Neural cell (in vitro differentiated cells): Measurements from ENCODE around the gene SLC12A7. TPM values are rescaled to one million over a fixed set of nuclear protein-coding genes. Genes with fewer than 3 reads are reported as not detected.
"Not testable (repeated sequence)": the region's sequence is repeated elsewhere in the genome, so short reads cannot be mapped to it uniquely, and the experiment has no call there.

Source experiments
- H2AFZ ChIP-seq: fragments of 200-600, 300-800 bp; sonication (generic), shearing (Covaris generic); 2 replicates; pipeline ENCODE4 v1.6.0; 2014; ENCODE audit warnings: low read depth, mild to moderate bottlenecking, antibody characterized with exemption, low read length, moderate library complexity
- H3F3A ChIP-seq: fragments of 200-600 bp; shearing (Covaris generic); 2 replicates; pipeline ENCODE4 v1.6.1; 2016; ENCODE audit warnings: mild to moderate bottlenecking, moderate library complexity, mixed read lengths, antibody characterized with exemption, low read length; ENCODE audit not compliant: insufficient read depth, poor library complexity, severe bottlenecking
- H3K27ac ChIP-seq: fragments of 200-600, 300-800 bp; sonication (generic), shearing (Covaris generic); 2 replicates; pipeline ENCODE4 v1.5.1; 2014; ENCODE audit warnings: mild to moderate bottlenecking, low read length, moderate library complexity
- H3K27me3 ChIP-seq: fragments of 300-800, 200-600 bp; sonication (generic), shearing (Covaris generic); 2 replicates; pipeline ENCODE4 v1.6.0; 2014; ENCODE audit warnings: mild to moderate bottlenecking, low read depth, low read length, moderate library complexity; ENCODE audit not compliant: insufficient read depth
- H3K36me3 ChIP-seq: fragments of 300-800, 200-600 bp; sonication (generic), shearing (Covaris generic); 2 replicates; pipeline ENCODE4 v1.5.1; 2014; ENCODE audit warnings: mild to moderate bottlenecking, antibody characterized with exemption, low read length, moderate library complexity; ENCODE audit not compliant: insufficient read depth
- H3K4me2 ChIP-seq: fragments of 300-800, 200-600 bp; sonication (generic), shearing (Covaris generic); 2 replicates; pipeline ENCODE4 v1.6.0; 2014; ENCODE audit warnings: mild to moderate bottlenecking, low read length
- H3K4me3 ChIP-seq: fragments of 300-800, 200-600 bp; sonication (generic), shearing (Covaris generic); 2 replicates; pipeline ENCODE4 v1.5.1; 2014; ENCODE audit warnings: mild to moderate bottlenecking, low read length, moderate library complexity
- H3K79me2 ChIP-seq: fragments of 200-600 bp; shearing (Covaris generic); replicated peaks from 2 replicates; pipeline ENCODE4 v1.6.0; 2014; ENCODE audit warnings: mild to moderate bottlenecking, low read length, moderate library complexity; ENCODE audit not compliant: insufficient read depth
- H3K9ac ChIP-seq: fragments of 300-800, 200-600 bp; sonication (generic), shearing (Covaris generic); 2 replicates; pipeline ENCODE4 v1.6.1; 2016; ENCODE audit warnings: mild to moderate bottlenecking, low read length, mixed read lengths
- H3K9me2 ChIP-seq: fragments of 200-600 bp; shearing (Covaris generic); 2 replicates; pipeline ENCODE4 v1.6.1; 2016; ENCODE audit warnings: mild to moderate bottlenecking, low read length, mixed read lengths; ENCODE audit not compliant: insufficient read depth
- H3K9me3 ChIP-seq: fragments of 200-600, 300-800 bp; sonication (generic), shearing (Covaris generic); 2 replicates; pipeline ENCODE4 v1.6.1; 2016; ENCODE audit warnings: mild to moderate bottlenecking, mixed run types, low read length, moderate library complexity, mixed read lengths
- H4K20me1 ChIP-seq: fragments of 200-600 bp; shearing (Covaris generic); 2 replicates; pipeline ENCODE4 v1.6.1; 2016; ENCODE audit warnings: mild to moderate bottlenecking, mixed run types; ENCODE audit not compliant: insufficient read depth
- CTCF ChIP-seq: fragments of 450-650 bp; IDR thresholded peaks from 2 replicates; pipeline ENCODE4 v1.5.1; 2014; ENCODE audit warnings: antibody characterized with exemption, mild to moderate bottlenecking, moderate library complexity; ENCODE audit not compliant: poor library complexity, severe bottlenecking
- EP300 ChIP-seq: fragments of 450-650 bp; conservative IDR thresholded peaks from 2 replicates; pipeline ENCODE4 v1.6.1; 2014; ENCODE audit warnings: antibody characterized with exemption, mild to moderate bottlenecking, moderate library complexity; ENCODE audit not compliant: poor library complexity, severe bottlenecking
- EZH2 ChIP-seq: fragments of 200-600, 300-800 bp; shearing (Covaris generic), sonication (generic); IDR thresholded peaks from 2 replicates; pipeline ENCODE4 v1.6.1; 2014; ENCODE audit warnings: antibody characterized with exemption, low read length, borderline replicate concordance, mild to moderate bottlenecking; ENCODE audit not compliant: insufficient read depth, poor library complexity, severe bottlenecking
- MXI1 ChIP-seq: fragments of 450-650 bp; conservative IDR thresholded peaks from 2 replicates; pipeline ENCODE4 v1.6.1; 2014; ENCODE audit warnings: antibody characterized with exemption, mild to moderate bottlenecking; ENCODE audit not compliant: poor library complexity, severe bottlenecking
- POLR2AphosphoS5 ChIP-seq: IDR thresholded peaks from 2 replicates; pipeline ENCODE4 v1.6.1; 2012
- REST ChIP-seq: IDR thresholded peaks from 2 replicates; pipeline ENCODE4 v1.6.1; 2012; ENCODE audit warnings: borderline replicate concordance
- SMC3 ChIP-seq: fragments of 450-650 bp; conservative IDR thresholded peaks from 2 replicates; pipeline ENCODE4 v1.6.1; 2014; ENCODE audit warnings: antibody characterized with exemption, mild to moderate bottlenecking, moderate library complexity; ENCODE audit not compliant: poor library complexity
- TAF1 ChIP-seq: IDR thresholded peaks from 2 replicates; pipeline ENCODE4 v1.6.1; 2012; ENCODE audit warnings: low read depth
- polyA plus RNA-seq: library from polyadenylated mRNA; depleted of rRNA; stranded (reverse); fragments of >200 nt; gene quantifications from 2 replicates; pipeline ENCODE4 v1.2.3, GENCODE V29; 2014

SLC12A7 gene
- polyA plus RNA-seq, 1 donor from 2014 or later = 4.5 TPM

GRCh38 chr5:1158647-1159340 lies 46.9 kb upstream of the SLC12A7 start:
- Histone ChIP-seq H2AFZ (no peak overlapping the region), H3F3A (no peaks in the 10 kb centered on the region), H3K27me3 (peaks cover 27% of the 10 kb centered on the region), H3K9me2 (no peaks in the 10 kb centered on the region), H3K9ac (no peak overlapping the region), H4K20me1 (no peaks in the 10 kb centered on the region), H3K4me2 (no peak overlapping the region), H3K9me3 (no peaks in the 10 kb centered on the region), H3K4me3 (no peak overlapping the region), H3K36me3 (no peaks in the 10 kb centered on the region), H3K27ac (no peak overlapping the region), H3K79me2 (no peaks in the 10 kb centered on the region)
- TF ChIP-seq EZH2 (no peak), TAF1 (no peak), EP300 (no peak), POLR2AphosphoS5 (no peak), SMC3 (no peak), CTCF (no peak), REST (no peak), MXI1 (no peak)

DNA sequence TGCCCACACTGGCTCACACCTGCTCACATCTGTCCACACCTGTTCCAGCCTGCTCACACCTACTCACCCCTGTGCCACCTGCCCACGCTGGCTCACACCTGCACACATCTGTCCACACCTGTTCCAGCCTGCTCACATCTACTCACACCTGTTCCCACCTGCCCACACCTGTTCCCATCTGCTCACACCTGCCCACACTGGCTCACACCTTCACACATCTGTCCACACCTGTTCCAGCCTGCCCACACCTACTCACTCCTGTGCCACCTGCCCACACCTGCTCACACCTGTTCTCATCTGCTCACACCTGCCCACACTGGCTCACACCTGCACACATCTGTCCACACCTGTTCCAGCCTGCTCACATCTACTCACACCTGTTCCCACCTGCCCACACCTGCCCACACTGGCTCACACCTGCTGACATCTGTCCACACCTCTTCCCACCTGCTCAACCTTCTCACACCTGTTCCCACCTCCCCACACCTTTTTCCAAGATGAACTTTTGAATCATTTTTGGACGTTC lies 45.7 kb upstream of the SLC12A7 start:
- not testable (repeated sequence) for H3K79me2 ChIP-seq, H2AFZ ChIP-seq, H3K9ac ChIP-seq, H3K4me3 ChIP-seq, H3F3A ChIP-seq, H3K4me2 ChIP-seq, H3K27ac ChIP-seq, H4K20me1 ChIP-seq, H3K9me2 ChIP-seq, H3K36me3 ChIP-seq, H3K9me3 ChIP-seq
- peaks cover 29% of the 10 kb centered on the region for H3K27me3 ChIP-seq
